ENCODE measurements around the gene RUNX1. TPM values are rescaled to one million over a fixed set of nuclear protein-coding genes. Genes with fewer than 3 reads are reported as not detected.

Gene RUNX1
- total RNA-seq, 2 donors from 2014 or later, result 21.3 to 23.0 TPM

GRCh38 chr21:34923202-34923601, 125.9 kb downstream of the RUNX1 start:
- Histone ChIP-seq H3K4me1 (peaks cover 3% of the 10 kb centered on the region), H3K27me3 (no peaks in the 10 kb centered on the region), H3K9me3 (no peaks in the 10 kb centered on the region), H3K9ac (ENCODE audit: low read depth in 2 of 2, low read length in 2 of 2) (no peak overlapping the region), H3K27ac (no peak overlapping the region), H3K36me3 (no peaks in the 10 kb centered on the region), H3K4me3 (no peak overlapping the region)
- no peak for DNase-seq
- intact Hi-C loops (cut with DNase I), result no loop called here
- TF ChIP-seq CTCF (IDR thresholded peaks at IDR 0.05), result no peak

GRCh38 chr21:34922479-34922878, 126.6 kb downstream of the RUNX1 start:
- no peak for DNase-seq
- H3K4me3 ChIP-seq, result no peak overlapping the region
- H3K9me3 ChIP-seq, result no peaks in the 10 kb centered on the region
- H3K9ac ChIP-seq (ENCODE audit: low read depth in 2 of 2, low read length in 2 of 2), result no peak overlapping the region
- H3K27me3 ChIP-seq, result no peaks in the 10 kb centered on the region
- H3K36me3 ChIP-seq, result no peaks in the 10 kb centered on the region
- TF ChIP-seq CTCF (IDR thresholded peaks at IDR 0.05), result no peak
- no peak overlapping the region for H3K27ac ChIP-seq
- intact Hi-C loops (cut with DNase I), result no loop called here
- peaks cover 3% of the 10 kb centered on the region for H3K4me1 ChIP-seq

GRCh38 chr21:34921151-34921550, 128.0 kb downstream of the RUNX1 start:
- no peak overlapping the region for H3K4me3 ChIP-seq
- TF ChIP-seq CTCF (IDR thresholded peaks at IDR 0.05), result no peak
- intact Hi-C loops (cut with DNase I), result no loop called here
- no peaks in the 10 kb centered on the region for H3K36me3 ChIP-seq
- no peak overlapping the region for H3K27ac ChIP-seq
- H3K4me1 ChIP-seq, result no peaks in the 10 kb centered on the region
- no peak overlapping the region for H3K9ac ChIP-seq (ENCODE audit: low read depth in 2 of 2, low read length in 2 of 2)
- no peak for DNase-seq
- no peaks in the 10 kb centered on the region for H3K27me3 ChIP-seq
- H3K9me3 ChIP-seq, result no peaks in the 10 kb centered on the region

- H3K27me3 ChIP-seq, result no peaks in the 10 kb centered on the region
Measured at GRCh38 chr21:34919406-34919805, 129.7 kb downstream of the RUNX1 start.

GRCh38 chr21:34916446-34916845, 132.7 kb downstream of the RUNX1 start:
- H3K4me1 ChIP-seq, result no peaks in the 10 kb centered on the region
- H3K27ac ChIP-seq, result no peak overlapping the region
- no peak for DNase-seq
- H3K9ac ChIP-seq (ENCODE audit: low read depth in 2 of 2, low read length in 2 of 2), result no peak overlapping the region
- no peaks in the 10 kb centered on the region for H3K27me3 ChIP-seq
- intact Hi-C loops (cut with DNase I), result no loop called here
- no peaks in the 10 kb centered on the region for H3K36me3 ChIP-seq
- TF ChIP-seq CTCF (IDR thresholded peaks at IDR 0.05), result no peak
- H3K9me3 ChIP-seq, result no peaks in the 10 kb centered on the region
- no peak overlapping the region for H3K4me3 ChIP-seq

More at GRCh38 chr21:34919406-34919805, 129.7 kb downstream of the RUNX1 start:
- Histone ChIP-seq H3K4me1 (no peaks in the 10 kb centered on the region), H3K9me3 (no peaks in the 10 kb centered on the region), H3K4me3 (no peak overlapping the region), H3K27ac (no peak overlapping the region), H3K36me3 (no peaks in the 10 kb centered on the region), H3K9ac (ENCODE audit: low read depth in 2 of 2, low read length in 2 of 2) (no peak overlapping the region)
- no peak for TF ChIP-seq CTCF (IDR thresholded peaks at IDR 0.05)
- intact Hi-C loops (cut with DNase I), result no loop called here
- DNase-seq, result no peak
